GM21529 (cell line): ENCODE data around the gene TRHDE.
"Not testable (repeated sequence)": the region's sequence is repeated elsewhere in the genome, so short reads cannot be mapped to it uniquely, and the experiment has no call there.

Experiments
- ATAC-seq: cut with Tn5 transposase; IDR thresholded peaks from one replicate; pipeline ENCODE4 v1.9.1; 2021; ENCODE audit not compliant: unreplicated experiment

Gene TRHDE

GRCh38 chr12:72502546-72502945 is 230.4 kb downstream of the TRHDE start:
- ATAC-seq: no peak

- no peak for ATAC-seq
These were observed 233.1 kb downstream of the TRHDE start for GRCh38 chr12:72505227-72505626.

- no peak for ATAC-seq
These were observed 237.7 kb downstream of the TRHDE start for GRCh38 chr12:72509891-72510290.

GRCh38 chr12:72510772-72511171 is 238.6 kb downstream of the TRHDE start:
- no peak for ATAC-seq

GRCh38 chr12:72511498-72511897 is 239.3 kb downstream of the TRHDE start:
- ATAC-seq: no peak

GRCh38 chr12:72511906-72512305 is 239.7 kb downstream of the TRHDE start:
- no peak for ATAC-seq

- not testable (repeated sequence) for ATAC-seq
These were observed 248.0 kb downstream of the TRHDE start for GRCh38 chr12:72520044-72520678.

GRCh38 chr12:72521326-72521725 is 249.2 kb downstream of the TRHDE start:
- no peak for ATAC-seq

GRCh38 chr12:72522411-72522810 is 250.2 kb downstream of the TRHDE start:
- ATAC-seq: no peak

- no peak for ATAC-seq
These were observed 251.6 kb downstream of the TRHDE start for GRCh38 chr12:72523754-72524153.

- ATAC-seq: no peak
These were observed 263.2 kb downstream of the TRHDE start for GRCh38 chr12:72535212-72535990.

- ATAC-seq: no peak
These were observed 268.6 kb downstream of the TRHDE start for GRCh38 chr12:72540811-72541210.

- no peak for ATAC-seq
These were observed 271.8 kb downstream of the TRHDE start for GRCh38 chr12:72543777-72544467.

- no peak for ATAC-seq
These were observed 273.9 kb downstream of the TRHDE start for GRCh38 chr12:72546106-72546505.

- ATAC-seq: no peak
These were observed 275.4 kb downstream of the TRHDE start for GRCh38 chr12:72547573-72547972.

GRCh38 chr12:72549184-72549583 is 277.0 kb downstream of the TRHDE start:
- ATAC-seq: no peak

- ATAC-seq: no peak
These were observed 288.0 kb downstream of the TRHDE start for GRCh38 chr12:72560003-72560769.

GRCh38 chr12:72570601-72571000 is 298.4 kb downstream of the TRHDE start:
- no peak for ATAC-seq

GRCh38 chr12:72574138-72574537 is 302.0 kb downstream of the TRHDE start:
- no peak for ATAC-seq

GRCh38 chr12:72578327-72578726 is 306.2 kb downstream of the TRHDE start:
- ATAC-seq: no peak

- no peak for ATAC-seq
These were observed 314.3 kb downstream of the TRHDE start for GRCh38 chr12:72586456-72586855.
